ENCODE measurements around the gene SH3PXD2A.

GRCh38 chr10:103829838-103830465 is 25.4 kb downstream of the SH3PXD2A start:
- TF ChIP-seq CTCF (IDR thresholded peaks at IDR 0.05) (no peak), EP300 (IDR thresholded peaks at IDR 0.05) (no peak)
